OCI-LY3 (cell line): ENCODE measurements around the gene TAF5L.
A peak's percentile ranks its signal among the peaks of the same experiment; 100 is the strongest.

Experiments
- H2AFZ ChIP-seq: fragments of 200-600, 300-600 bp; shearing (Covaris generic); 2 replicates; pipeline ENCODE4 v1.6.0; 2014; ENCODE audit warnings: antibody characterized with exemption, low read depth, low read length
- H3K27ac ChIP-seq: fragments of 200-600, 300-600 bp; sonication (generic); 2 replicates; pipeline ENCODE4 v1.5.1; 2014; ENCODE audit warnings: mild to moderate bottlenecking, low read length, moderate library complexity, mixed read lengths
- H3K27me3 ChIP-seq: fragments of 200-600, 300-600 bp; sonication (generic); 2 replicates; pipeline ENCODE4 v1.6.1; 2014; ENCODE audit warnings: low read depth, low read length, mixed read lengths
- H3K36me3 ChIP-seq: fragments of 200-600, 300-600 bp; sonication (generic); replicated peaks from 2 replicates; pipeline ENCODE3; 2014; ENCODE audit warnings: low read depth, low read length, mixed read lengths
- H3K4me1 ChIP-seq: fragments of 300-600, 200-600 bp; sonication (generic); 2 replicates; pipeline ENCODE4 v1.6.1; 2014; ENCODE audit warnings: low read length, mixed read lengths
- H3K4me2 ChIP-seq: fragments of 200-600, 300-600 bp; sonication (generic); 2 replicates; pipeline ENCODE4 v1.6.1; 2014; ENCODE audit warnings: low read length, mixed read lengths
- H3K4me3 ChIP-seq: fragments of 300-600, 200-600 bp; sonication (generic); 2 replicates; pipeline ENCODE4 v1.5.1; 2014; ENCODE audit warnings: antibody characterized with exemption, mild to moderate bottlenecking, low read length, moderate library complexity
- H3K79me2 ChIP-seq: fragments of 300-600, 200-600 bp; shearing (Covaris generic); 2 replicates; pipeline ENCODE4 v1.6.1; 2014; ENCODE audit warnings: mild to moderate bottlenecking, low read length, mixed read lengths
- H3K9ac ChIP-seq: fragments of 300-600, 200-600 bp; shearing (Covaris generic); 2 replicates; pipeline ENCODE4 v1.6.0; 2014; ENCODE audit warnings: mild to moderate bottlenecking, low read length, moderate library complexity
- H3K9me3 ChIP-seq: fragments of 200-600, 300-600 bp; shearing (Covaris generic); 2 replicates; pipeline ENCODE4 v1.6.1; 2014; ENCODE audit warnings: low read length, mixed read lengths; ENCODE audit not compliant: insufficient read depth
- H4K20me1 ChIP-seq: fragments of 200-600, 300-600 bp; sonication (generic); 2 replicates; pipeline ENCODE4 v1.6.1; 2016; ENCODE audit warnings: low read length, mixed read lengths; ENCODE audit not compliant: insufficient read depth
- CTCF ChIP-seq: fragments of 200-600, 300-600 bp; sonication (generic); IDR thresholded peaks from 2 replicates; pipeline ENCODE4 v1.5.1; 2014; ENCODE audit warnings: antibody characterized with exemption, low read length, low read depth
- EZH2phosphoT487 ChIP-seq: fragments of 200-600 bp; shearing (Covaris generic); IDR thresholded peaks from 2 replicates; pipeline ENCODE4 v1.6.1; 2018; ENCODE audit warnings: antibody characterized with exemption, mixed run types, low read depth

The TAF5L gene

GRCh38 chr1:229631966-229632365, 6.0 kb upstream of the TAF5L start:
- Histone ChIP-seq H3K4me2 (no peak overlapping the region), H3K9me3 (no peaks in the 10 kb centered on the region), H4K20me1 (peaks cover 7% of the 10 kb centered on the region; the same call in 1 of the 2 replicates), H3K79me2 (peaks cover 99% of the 10 kb centered on the region), H3K27me3 (no peaks in the 10 kb centered on the region), H2AFZ (no peak overlapping the region), H3K4me1 (peaks cover 7% of the 10 kb centered on the region), H3K9ac (no peak overlapping the region), H3K36me3 (peaks cover 54% of the 10 kb centered on the region), H3K27ac (no peak overlapping the region), H3K4me3 (no peak overlapping the region)
- no peak for TF ChIP-seq CTCF
- TF ChIP-seq EZH2phosphoT487, result no peak

GRCh38 chr1:229631148-229631547, 5.2 kb upstream of the TAF5L start:
- TF ChIP-seq EZH2phosphoT487, result no peak
- no peak for TF ChIP-seq CTCF
- H3K27me3 ChIP-seq, result no peaks in the 10 kb centered on the region
- H3K79me2 ChIP-seq, result peaks cover 99% of the 10 kb centered on the region
- no peaks in the 10 kb centered on the region for H3K9me3 ChIP-seq
- H3K9ac ChIP-seq, result no peak overlapping the region
- no peak overlapping the region for H3K4me3 ChIP-seq
- H3K4me1 ChIP-seq, result peaks cover 7% of the 10 kb centered on the region
- no peak overlapping the region for H3K27ac ChIP-seq
- no peak overlapping the region for H3K4me2 ChIP-seq
- no peak overlapping the region for H2AFZ ChIP-seq
- H4K20me1 ChIP-seq, result peaks cover 7% of the 10 kb centered on the region; the same call in 1 of the 2 replicates
- H3K36me3 ChIP-seq, result peaks cover 46% of the 10 kb centered on the region

- Histone ChIP-seq H3K9ac (no peak overlapping the region), H3K27ac (no peak overlapping the region), H3K4me3 (no peak overlapping the region), H4K20me1 (peaks cover 12% of the 10 kb centered on the region), H3K9me3 (no peaks in the 10 kb centered on the region), H2AFZ (no peak overlapping the region), H3K36me3 (peaks cover 28% of the 10 kb centered on the region), H3K4me2 (no peak overlapping the region), H3K79me2 (peaks cover 94% of the 10 kb centered on the region), H3K4me1 (peaks cover 12% of the 10 kb centered on the region), H3K27me3 (no peaks in the 10 kb centered on the region)
- no peak for TF ChIP-seq CTCF
Observed at GRCh38 chr1:229629261-229629660, 3.3 kb upstream of the TAF5L start.

GRCh38 chr1:229627003-229627402, 1.1 kb upstream of the TAF5L start:
- H3K4me1 ChIP-seq, result peaks cover 24% of the 10 kb centered on the region
- peak overlapping the region; percentile 90 for H3K9ac ChIP-seq
- H3K36me3 ChIP-seq, result peaks cover 18% of the 10 kb centered on the region
- H3K9me3 ChIP-seq, result no peaks in the 10 kb centered on the region
- peak overlapping the region; percentile 53 for H3K27ac ChIP-seq
- H2AFZ ChIP-seq, result 0 out of 2 replicates have a peak overlapping the region, but pooled peaks have one; percentile 1
- H3K79me2 ChIP-seq, result peaks cover 94% of the 10 kb centered on the region
- no peak for TF ChIP-seq EZH2phosphoT487
- TF ChIP-seq CTCF, result no peak
- H3K4me2 ChIP-seq, result peak overlapping the region; percentile 84
- H3K27me3 ChIP-seq, result no peaks in the 10 kb centered on the region
- H3K4me3 ChIP-seq, result peak overlapping the region; percentile 94
- peaks cover 23% of the 10 kb centered on the region for H4K20me1 ChIP-seq
